ENCODE results near the gene LTF.
"Not testable (repeated sequence)": the region's sequence is repeated elsewhere in the genome, so short reads cannot be mapped to it uniquely, and the experiment has no call there.

- not testable (repeated sequence) for TF ChIP-seq CTCF (IDR thresholded peaks at IDR 0.05; ENCODE audit: low read depth, low read length); EZH2phosphoT487 (IDR thresholded peaks at IDR 0.05; ENCODE audit: low read depth)
Measured at GRCh38 chr3:46426476-46426875, 38.2 kb downstream of the LTF start.

Measured in OCI-LY3 (cell line).